Upper lobe of right lung (tissue), 1 donor: ENCODE measurements around the gene TBX15. TPM values are rescaled to one million over a fixed set of nuclear protein-coding genes. Genes with fewer than 3 reads are reported as not detected.

ENCODE experiments used
- ATAC-seq: fragments of 200-7000 bp; cut with Tn5 transposase; one replicate; pipeline ENCODE4 v1.9.1; 2020; ENCODE audit warnings: mild to moderate bottlenecking, moderate library complexity
- DNase-seq: peaks from one replicate; pipeline ENCODE4 v3.0.0-alpha.2; 2020
- H3K27ac ChIP-seq: fragments of 200-600 bp; one replicate; pipeline ENCODE4 v1.8.0; 2022
- H3K27me3 ChIP-seq: fragments of 200-600 bp; one replicate; pipeline ENCODE4 v1.8.0; 2022; ENCODE audit warnings: mild to moderate bottlenecking
- H3K36me3 ChIP-seq: fragments of 200-600 bp; one replicate; pipeline ENCODE4 v1.8.0; 2022
- H3K4me1 ChIP-seq: fragments of 200-600 bp; one replicate; pipeline ENCODE4 v1.8.0; 2022
- H3K4me3 ChIP-seq: fragments of 200-600 bp; one replicate; pipeline ENCODE4 v1.8.0; 2022; ENCODE audit warnings: mild to moderate bottlenecking
- H3K9me3 ChIP-seq: fragments of 200-600 bp; one replicate; pipeline ENCODE4 v1.8.0; 2022
- intact Hi-C: fragments of 100-400 bp; cut with DNase I; formaldehyde crosslinking; loops from one replicate; pipeline ENCODE4 v1.11.0; 2022
- total RNA-seq: library from RNA; stranded (reverse); fragmentation: NEBNext Ultra II Directional; extraction: Animal tissue kit (Norgen Biotek cat#: 25700); gene quantifications from one replicate; pipeline ENCODE4 v1.2.1, GENCODE V29; 2021
- TF ChIP-seq, protein P1 (sequence below): fragments of 200-600 bp; IDR thresholded peaks from one replicate; pipeline ENCODE4 v1.8.0; 2022; ENCODE audit warnings: antibody characterized with exemption
- donor health status: DM: no; HTN: yes; CAD: no; lungs with severe emphysema.

Gene TBX15
- total RNA-seq, 1 donor from 2014 or later = 0.64 TPM

DNA sequence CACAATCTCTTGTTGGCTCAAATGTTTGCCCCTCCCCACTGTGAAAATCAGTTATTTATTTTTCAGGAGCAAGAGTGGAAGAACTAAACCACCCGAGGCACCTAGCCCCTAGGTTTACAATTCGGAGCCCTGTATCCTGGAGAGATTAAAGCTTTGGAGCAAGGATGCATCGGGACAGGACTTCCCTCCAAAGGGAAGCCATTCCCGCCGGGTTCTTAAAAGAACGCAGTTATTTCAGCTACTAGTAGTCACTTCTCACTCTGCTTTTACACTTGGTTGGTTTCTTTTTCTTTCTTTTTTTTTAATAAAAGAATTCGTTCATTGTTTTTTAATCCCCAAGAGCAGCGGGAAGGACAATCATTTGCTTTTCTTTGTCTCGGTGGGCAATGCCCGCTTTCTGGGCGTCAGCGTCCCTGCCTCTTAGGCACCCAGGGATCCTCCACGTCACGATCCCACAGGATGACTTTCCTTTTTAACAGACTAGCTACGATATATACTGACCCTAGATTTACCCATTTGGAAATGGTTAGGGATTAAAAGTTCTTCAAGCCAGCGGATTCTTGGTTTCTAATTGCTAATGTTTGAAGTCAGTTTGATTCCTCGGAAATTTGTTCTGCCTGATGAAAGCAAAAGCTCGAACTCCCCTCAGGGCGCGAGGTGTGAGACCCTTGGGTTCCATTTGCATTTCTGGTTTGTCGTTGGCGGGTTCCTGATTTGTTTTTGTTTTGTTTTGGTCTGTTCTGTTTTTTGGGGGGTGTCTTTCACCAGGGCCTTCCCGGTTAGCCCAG lies 9.0 kb downstream of the TBX15 start:
- ATAC-seq (no peak), DNase-seq (no peak)
- Histone ChIP-seq H3K9me3 (no peaks in the 10 kb centered on the region), H3K27me3 (peaks cover 90% of the 10 kb centered on the region), H3K4me1 (peaks cover 7% of the 10 kb centered on the region), H3K4me3 (no peak overlapping the region), H3K36me3 (no peaks in the 10 kb centered on the region), H3K27ac (no peak overlapping the region)
- intact Hi-C loops = no loop called here
- TF ChIP-seq, protein P1, sequence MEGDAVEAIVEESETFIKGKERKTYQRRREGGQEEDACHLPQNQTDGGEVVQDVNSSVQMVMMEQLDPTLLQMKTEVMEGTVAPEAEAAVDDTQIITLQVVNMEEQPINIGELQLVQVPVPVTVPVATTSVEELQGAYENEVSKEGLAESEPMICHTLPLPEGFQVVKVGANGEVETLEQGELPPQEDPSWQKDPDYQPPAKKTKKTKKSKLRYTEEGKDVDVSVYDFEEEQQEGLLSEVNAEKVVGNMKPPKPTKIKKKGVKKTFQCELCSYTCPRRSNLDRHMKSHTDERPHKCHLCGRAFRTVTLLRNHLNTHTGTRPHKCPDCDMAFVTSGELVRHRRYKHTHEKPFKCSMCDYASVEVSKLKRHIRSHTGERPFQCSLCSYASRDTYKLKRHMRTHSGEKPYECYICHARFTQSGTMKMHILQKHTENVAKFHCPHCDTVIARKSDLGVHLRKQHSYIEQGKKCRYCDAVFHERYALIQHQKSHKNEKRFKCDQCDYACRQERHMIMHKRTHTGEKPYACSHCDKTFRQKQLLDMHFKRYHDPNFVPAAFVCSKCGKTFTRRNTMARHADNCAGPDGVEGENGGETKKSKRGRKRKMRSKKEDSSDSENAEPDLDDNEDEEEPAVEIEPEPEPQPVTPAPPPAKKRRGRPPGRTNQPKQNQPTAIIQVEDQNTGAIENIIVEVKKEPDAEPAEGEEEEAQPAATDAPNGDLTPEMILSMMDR = no peak

- no peak for ATAC-seq
- Histone ChIP-seq H3K9me3 (no peaks in the 10 kb centered on the region), H3K4me1 (peaks cover 5% of the 10 kb centered on the region), H3K27ac (no peak overlapping the region), H3K36me3 (no peaks in the 10 kb centered on the region), H3K27me3 (peaks cover 81% of the 10 kb centered on the region), H3K4me3 (no peak overlapping the region)
- no peak for DNase-seq
- TF ChIP-seq, protein P1 = no peak
- intact Hi-C loops = no loop called here
Observed at GRCh38 chr1:118977600-118977999, 10.5 kb downstream of the TBX15 start.

DNA sequence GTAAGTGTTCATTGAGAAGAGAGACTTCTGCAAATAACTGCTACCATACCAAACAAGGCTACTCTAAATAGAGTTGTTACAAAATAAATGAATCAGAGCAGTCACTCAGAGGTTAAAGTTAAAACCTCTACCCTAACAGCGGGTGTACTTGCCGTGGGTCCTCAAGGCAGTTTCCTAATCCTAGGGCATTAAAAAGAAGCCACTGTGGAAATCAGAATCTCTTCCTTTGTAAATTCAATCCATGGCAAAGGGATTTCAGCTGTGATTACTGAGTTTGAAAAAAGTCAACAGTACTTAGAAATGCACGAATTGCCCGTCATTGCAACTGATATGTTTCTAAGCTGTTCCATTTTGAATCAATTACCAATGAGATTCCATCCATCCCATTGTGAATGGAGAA lies 13.5 kb downstream of the TBX15 start:
- ATAC-seq (no peak), DNase-seq (no peak)
- intact Hi-C loops = no loop called here
- Histone ChIP-seq H3K36me3 (no peaks in the 10 kb centered on the region), H3K4me3 (no peak overlapping the region), H3K9me3 (no peaks in the 10 kb centered on the region), H3K4me1 (peaks cover 5% of the 10 kb centered on the region), H3K27ac (no peak overlapping the region), H3K27me3 (peaks cover 53% of the 10 kb centered on the region)
- TF ChIP-seq, protein P1 = no peak

DNA sequence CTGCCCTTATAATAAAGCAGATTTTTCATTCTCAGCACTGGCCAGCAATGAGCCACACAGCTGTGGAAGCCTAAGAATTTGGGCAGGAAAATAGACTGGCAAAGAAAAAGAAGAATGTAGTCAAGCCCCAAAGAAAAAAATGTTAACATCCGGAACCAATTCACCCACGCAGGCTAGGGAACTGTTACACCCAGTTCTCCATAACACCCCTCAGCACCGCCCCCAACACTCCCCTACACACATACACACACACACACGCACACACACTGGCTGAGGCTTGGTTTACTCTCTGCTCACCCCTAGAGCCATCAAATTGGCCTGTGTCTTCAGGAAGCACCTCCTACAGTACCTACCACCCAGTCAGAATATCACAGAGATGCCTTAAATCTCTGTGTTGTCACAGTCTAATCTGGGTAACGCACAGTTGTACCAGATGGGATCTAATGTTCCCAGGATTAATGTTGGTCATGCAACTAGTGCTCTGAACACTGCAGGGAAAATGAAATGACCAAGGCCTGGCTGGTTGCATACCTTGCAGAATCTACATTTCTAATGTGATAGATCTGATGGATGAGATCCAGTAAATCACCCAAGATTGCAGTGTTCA lies 14.5 kb downstream of the TBX15 start:
- Histone ChIP-seq H3K27ac (no peak overlapping the region), H3K9me3 (no peaks in the 10 kb centered on the region), H3K4me3 (no peak overlapping the region), H3K27me3 (peaks cover 43% of the 10 kb centered on the region), H3K4me1 (no peaks in the 10 kb centered on the region), H3K36me3 (no peaks in the 10 kb centered on the region)
- DNase-seq = no peak
- intact Hi-C loops = no loop called here
- ATAC-seq = no peak
- TF ChIP-seq, protein P1 = no peak

GRCh38 chr1:118973032-118973431 lies 15.1 kb downstream of the TBX15 start:
- TF ChIP-seq, protein P1 = no peak
- intact Hi-C loops = no loop called here

More at GRCh38 chr1:118973032-118973431, 15.1 kb downstream of the TBX15 start:
- no peak for DNase-seq
- no peak for ATAC-seq
- Histone ChIP-seq H3K27me3 (peaks cover 38% of the 10 kb centered on the region), H3K4me1 (no peaks in the 10 kb centered on the region), H3K4me3 (no peak overlapping the region), H3K27ac (no peak overlapping the region), H3K36me3 (no peaks in the 10 kb centered on the region), H3K9me3 (no peaks in the 10 kb centered on the region)
